GM21737 (cell line): ENCODE results near the gene C1QL3.

Source experiments
- ATAC-seq: cut with Tn5 transposase; IDR thresholded peaks from one replicate; pipeline ENCODE4 v1.9.1; 2021; ENCODE audit warnings: mild to moderate bottlenecking, moderate library complexity; ENCODE audit not compliant: unreplicated experiment

The C1QL3 gene

DNA sequence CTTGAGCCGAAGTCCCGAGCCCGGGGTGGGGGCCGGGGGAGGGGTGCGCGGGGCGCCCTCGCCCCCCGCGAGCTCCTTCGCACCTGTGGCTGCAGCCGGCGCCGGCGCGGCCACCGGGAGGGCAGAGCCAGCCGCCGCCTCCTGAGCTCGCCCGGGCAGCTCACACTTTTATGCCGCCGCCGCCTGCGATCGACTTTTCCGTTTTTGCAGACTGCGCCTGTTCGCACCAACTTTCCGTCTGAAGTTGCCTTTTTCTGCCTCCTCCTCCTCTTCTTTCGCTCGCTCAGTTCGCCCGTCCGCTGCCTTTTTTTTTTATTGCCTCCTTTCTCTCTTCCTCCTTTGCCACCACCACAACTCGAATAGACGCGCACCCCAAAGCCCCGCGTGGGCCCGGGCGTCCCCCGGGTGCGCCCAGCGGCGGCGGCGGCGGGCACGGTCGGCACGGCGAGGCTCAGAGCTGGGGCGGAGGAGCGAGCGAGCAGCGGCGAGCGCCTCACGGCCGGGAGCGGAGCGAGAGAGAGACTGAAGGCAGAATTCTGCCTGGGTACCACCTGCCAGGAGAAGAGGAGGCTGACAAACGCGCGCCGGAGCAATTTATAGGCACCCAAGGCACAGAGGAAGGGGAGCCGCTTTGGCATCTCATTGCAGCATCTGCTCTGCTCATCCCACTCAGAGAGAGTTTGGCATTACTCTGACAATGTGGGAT lies at the start of gene C1QL3:
C1QL3 (minus strand) TSS at position 569 of the 706 bp plus-strand sequence. CDS start 814 bp downstream, outside the sequence.
- ATAC-seq = peak; percentile 31

DNA sequence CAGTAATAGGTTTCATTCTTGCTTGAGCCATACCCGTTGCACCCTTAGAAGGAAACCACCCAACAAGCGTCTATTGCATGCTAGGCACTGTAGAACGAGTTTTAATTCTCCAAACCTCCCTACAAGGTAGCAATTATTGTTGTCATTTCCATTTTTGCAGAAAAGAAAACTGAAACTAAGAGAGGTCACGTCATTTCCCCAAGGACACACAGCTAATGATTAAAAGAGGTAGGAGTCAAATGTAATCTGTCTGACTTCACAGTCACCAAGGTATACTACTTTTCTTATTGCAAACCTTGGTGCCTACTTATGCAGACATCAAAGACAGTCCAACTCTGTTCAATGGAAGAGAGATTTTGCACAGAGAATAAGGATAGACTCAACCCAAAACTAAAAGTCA lies 49.1 kb upstream of the C1QL3 start:
- ATAC-seq = peak; percentile 95

DNA sequence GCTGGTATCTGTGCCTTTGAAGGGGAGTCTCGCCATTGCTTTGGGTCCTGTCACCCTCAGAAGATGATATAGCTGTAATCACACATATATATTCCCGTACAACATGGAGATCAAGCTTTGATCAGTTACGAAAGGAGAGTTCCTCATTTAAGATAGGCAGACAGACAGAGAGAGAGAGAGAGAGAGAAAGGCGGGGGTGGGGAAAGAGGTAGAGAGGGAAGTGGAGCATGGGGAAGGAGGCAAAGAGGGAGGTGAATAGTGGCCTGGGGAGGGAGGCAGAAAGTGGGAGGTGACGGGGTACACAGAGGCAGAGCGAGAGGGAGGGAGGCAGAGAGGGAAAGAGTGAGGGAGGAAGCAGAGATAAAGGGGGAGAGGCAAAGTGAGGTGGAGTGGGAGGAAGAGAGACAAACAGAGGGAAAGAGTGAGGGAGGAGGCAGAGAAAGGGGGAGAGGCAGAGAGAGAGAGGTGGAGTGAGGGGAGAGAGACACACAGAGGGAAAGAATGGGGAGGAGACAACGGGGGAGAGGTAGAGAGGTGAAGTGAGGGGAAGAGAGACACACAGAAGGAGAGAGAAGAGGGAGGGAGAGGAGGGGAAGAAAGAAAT lies 44.6 kb upstream of the C1QL3 start:
- no peak for ATAC-seq

DNA sequence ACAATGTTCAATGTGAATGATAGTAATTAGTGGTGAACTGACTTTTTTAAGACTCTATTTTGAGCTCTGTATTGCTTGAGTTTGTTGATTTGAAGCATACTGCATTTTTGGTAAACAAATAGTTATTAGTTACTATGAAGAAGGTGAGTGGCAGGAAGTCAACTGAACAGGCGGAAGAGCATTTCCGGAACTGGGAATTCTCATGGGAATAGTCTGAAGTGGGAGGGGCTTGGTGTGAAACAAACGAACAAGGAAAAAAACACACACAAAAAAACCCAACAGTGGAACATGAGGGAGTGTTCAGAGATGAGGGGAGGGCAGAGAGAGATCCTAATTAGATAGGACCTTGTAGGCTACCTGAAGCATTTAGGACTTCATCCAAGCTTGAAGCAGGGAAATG lies 43.9 kb upstream of the C1QL3 start:
- ATAC-seq = no peak

DNA sequence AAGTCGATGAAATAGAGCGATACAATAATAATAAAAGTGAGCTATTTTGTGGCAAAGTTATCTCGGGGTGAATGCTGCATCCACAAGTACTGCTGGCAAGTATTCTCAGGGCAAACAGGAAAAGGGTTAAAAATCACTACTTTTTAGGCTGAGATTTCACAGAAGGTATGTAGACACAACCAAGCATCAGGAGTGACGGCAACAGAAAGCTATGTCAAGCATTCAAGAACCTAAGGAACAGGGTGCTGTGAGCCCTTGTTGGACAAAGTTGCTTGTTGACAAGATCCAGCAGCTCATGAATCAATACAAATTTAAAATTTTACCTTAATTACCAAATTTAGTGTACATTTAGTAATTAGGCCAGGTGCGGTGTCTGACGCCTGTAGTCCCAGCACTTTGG lies 41.2 kb upstream of the C1QL3 start:
- ATAC-seq = no peak

DNA sequence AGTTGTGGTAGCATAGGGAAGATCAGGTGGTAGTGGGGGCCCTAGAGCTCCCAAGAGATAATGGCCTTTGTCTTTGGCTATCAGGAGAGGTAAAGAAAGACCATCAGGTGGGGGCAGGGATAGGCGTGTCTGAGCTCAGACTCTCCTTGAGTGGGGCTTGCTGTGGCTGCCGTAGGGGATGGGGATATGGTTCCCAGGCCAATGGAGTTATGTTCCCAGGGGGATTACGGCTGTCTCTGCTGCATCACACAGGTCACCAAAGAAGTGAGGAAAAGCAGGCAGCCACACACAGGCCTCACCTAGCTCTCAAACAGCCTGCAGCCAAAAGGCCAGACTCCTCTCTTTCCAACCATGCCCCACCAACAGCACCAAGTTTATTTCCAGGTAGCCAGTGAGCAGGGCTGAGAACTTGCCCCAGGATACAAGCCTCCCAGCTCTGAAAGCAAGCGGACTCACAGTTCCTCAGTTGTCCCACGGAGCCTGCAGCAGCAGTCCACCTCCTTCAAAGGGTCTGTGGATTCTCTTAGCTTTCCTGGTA lies 37.6 kb upstream of the C1QL3 start:
- no peak for ATAC-seq

DNA sequence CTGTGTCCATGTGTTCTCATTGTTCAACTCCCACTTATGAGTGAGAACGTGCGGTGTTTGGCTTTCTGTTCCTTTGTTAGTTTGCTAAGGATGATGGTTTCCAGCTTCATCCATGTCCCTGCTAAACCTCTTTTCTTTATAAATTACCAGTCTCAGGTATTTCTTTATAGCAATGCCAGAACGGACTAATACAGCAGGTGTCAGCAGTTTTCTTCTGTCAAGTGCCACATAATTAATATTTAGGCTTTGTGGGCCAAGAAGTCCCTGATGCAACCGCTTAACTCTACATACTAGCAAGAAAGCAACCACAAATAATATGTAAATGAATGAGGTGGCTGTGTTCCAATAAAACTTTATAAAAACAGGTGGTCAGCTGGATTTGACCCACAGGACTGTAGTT lies 26.3 kb upstream of the C1QL3 start:
- no peak for ATAC-seq

DNA sequence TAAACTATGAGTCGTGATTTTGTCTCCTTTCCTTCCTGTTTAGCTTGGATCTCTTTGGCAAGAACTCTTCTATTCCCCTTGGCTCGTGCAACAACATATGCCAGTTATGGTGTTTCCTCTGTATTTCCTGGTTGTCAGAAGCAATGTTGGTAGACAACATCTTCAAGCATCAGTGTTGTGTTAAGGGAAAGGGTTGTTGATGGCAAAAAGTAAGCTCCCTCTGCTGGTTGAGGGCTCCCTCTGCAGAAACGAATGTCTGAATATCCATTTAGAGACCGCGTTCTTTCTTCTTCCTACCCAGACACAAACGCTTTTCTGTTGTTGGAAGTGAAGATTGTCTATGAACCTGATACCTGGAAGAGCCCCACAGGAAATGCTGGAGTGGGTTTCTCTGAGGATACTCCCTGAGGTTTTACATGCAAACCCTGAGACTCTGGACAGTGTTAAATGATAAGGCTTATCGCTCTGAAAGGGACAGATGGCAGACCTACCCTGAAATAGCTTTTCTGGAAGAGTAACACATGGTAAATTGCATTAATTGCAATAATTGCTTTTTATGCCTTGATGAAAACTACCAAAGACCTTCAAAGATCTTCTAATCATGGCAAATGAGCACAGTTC lies 23.5 kb upstream of the C1QL3 start:
- peak; percentile 67 for ATAC-seq

DNA sequence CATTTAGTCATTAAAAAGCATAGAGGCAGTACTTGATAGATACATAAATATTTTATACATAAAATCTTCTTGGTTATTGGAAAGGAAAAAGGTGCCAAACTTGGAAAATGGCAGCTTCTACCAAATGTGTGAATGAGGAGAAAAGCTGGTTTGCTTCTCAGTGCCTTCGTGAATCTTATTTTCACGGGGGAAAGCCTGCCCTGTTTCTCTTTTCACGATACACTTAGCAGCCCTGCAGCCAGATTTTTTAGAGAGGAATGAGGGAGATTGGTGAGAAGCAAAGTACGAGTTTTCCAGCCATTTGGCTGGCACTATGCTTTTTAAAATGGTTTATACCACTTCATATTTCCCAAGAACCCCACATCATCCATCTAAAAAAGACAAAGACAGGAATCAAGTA lies 22.9 kb upstream of the C1QL3 start:
- ATAC-seq = no peak

DNA sequence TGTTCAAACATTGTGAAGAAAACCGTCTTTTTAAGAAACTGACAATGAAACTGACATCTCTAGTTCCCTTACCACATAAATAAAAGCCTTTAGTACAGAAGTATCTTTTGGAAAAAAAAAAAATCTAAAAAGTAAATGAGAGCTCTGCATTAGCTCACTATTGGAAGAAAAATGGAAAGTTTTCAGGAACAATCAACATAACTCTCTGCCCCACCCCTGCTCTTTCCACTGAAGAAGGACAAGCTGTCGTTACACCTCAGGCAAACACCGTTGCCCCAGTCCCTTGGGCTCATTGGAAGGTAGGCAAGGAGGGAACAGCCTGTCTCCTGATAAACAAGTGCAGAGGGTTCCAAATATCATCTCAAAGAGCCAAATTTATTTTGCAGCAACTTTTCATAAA lies 22.4 kb upstream of the C1QL3 start:
- no peak for ATAC-seq

DNA sequence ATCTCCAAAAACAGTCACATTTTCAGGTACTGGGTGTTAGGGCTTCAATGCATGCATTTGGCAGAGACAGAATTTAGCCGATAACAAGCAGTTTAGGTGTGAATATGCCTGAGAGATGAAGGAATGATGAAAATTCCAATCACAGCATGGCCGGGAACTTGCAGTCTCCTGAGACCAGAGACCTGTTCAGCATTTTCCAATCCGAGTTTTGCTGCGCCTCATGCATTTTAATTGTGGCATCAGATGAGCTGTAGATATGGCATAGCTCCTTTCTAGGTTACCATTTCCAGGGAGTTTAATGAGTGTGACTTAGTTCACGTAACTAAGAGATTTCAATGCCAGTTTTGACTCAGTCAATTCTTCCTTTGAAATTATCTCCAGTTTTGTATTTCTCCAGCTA lies 14.5 kb upstream of the C1QL3 start:
- no peak for ATAC-seq

DNA sequence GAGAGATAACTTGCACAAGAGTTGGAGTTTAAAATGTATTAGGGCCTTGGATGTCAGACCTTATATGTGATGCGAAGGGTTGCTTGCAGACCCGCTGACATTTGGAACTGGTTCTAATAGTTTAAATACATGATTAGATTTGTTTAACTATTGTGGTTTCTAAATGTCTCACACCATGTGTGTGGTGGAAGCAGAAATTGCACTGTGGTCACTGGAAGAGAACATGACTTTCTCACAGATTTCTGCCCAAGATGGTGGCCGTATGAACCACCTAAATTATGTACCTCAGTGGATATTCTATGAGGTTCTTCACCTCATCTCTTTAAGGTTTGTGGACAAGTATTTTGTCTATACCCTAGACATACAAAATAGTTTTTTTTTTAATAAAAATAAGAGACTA lies 8.2 kb upstream of the C1QL3 start:
- no peak for ATAC-seq

DNA sequence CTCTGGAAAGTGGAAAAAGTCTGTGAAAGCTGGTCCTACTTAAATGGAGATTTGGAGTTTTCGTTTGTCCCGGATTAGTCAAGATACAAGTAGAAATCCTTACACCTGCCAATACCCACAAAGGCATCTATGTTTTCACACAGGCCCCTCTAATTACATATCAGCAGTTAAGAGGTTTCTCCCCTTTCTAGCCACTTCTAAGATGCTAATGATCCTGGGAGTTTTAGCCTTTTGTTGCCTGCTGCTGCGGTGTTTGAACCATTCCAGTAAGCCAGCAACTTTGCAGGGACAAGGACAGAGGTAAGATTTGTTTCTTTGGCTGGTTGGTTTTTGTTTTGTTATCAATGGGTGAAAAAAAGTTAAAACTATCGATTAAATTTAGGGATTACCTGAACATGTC lies 5.8 kb upstream of the C1QL3 start:
- no peak for ATAC-seq

DNA sequence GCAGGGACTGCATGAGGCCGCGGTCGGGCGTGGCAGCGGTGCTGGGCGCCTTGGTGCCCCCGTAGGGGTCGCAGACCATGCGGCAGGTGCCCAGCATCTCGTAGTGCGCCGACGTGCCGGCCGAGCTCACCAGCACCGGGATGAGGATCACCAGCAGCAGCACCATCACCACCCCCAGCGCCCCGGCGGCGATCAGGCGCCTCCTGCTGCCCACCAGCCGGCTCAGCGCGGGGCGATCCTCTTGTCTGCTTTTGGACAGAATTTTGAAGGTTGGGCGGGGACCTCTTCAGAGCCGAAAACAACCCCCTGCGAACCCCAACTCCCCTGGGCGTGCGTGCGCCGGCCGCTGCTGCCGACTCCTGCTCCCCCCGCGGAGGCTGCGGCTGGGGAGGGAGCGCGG lies 779 bp downstream of the C1QL3 start:
- peak; percentile 45 for ATAC-seq

DNA sequence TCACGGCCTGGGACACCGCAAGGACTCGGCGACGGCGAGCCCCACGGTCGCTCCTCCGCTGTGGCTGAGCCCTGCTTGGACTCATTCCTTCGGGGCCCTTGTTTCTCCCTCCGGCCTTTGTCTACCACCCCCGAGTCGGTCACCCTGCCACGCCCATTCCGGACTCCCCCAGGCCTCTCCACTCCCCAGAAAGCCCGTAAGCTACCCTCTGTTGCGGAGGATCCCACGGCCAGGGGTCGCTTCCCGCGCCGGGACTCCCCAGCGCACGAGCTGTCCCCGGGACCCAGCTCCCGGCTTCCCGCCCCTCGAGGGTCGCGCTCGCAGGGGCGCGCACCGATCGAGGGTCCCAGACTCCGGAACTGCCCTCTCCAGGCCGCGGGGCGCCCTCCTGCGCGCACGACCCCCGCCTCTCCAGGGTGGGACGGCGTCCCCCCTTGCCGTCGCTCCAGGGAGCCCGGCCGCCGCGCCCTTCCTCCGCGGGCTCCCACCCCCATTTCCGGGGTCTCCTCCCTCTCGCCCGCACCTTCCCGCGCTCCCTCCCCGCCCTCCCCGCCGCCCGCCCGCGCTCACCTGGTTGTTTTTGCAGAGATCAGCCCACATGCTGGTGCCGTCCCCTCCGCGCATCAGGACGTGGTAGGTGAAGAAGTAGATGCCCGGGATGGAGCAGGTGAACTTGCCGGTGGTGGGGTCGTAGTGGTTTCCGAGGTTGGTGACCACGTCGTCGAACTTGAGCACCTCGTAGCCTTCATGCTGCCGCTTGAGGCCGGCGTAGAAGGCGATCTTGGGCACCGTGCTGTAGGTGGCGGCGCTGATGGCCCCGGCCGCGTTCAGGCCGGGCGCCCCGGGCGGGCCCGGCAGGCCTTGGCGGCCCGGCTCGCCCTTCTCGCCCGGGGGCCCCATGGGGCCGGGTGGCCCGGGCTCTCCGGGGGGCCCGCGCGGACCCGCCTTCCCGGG lies 1.5 kb downstream of the C1QL3 start:
- peak; percentile 42 for ATAC-seq

DNA sequence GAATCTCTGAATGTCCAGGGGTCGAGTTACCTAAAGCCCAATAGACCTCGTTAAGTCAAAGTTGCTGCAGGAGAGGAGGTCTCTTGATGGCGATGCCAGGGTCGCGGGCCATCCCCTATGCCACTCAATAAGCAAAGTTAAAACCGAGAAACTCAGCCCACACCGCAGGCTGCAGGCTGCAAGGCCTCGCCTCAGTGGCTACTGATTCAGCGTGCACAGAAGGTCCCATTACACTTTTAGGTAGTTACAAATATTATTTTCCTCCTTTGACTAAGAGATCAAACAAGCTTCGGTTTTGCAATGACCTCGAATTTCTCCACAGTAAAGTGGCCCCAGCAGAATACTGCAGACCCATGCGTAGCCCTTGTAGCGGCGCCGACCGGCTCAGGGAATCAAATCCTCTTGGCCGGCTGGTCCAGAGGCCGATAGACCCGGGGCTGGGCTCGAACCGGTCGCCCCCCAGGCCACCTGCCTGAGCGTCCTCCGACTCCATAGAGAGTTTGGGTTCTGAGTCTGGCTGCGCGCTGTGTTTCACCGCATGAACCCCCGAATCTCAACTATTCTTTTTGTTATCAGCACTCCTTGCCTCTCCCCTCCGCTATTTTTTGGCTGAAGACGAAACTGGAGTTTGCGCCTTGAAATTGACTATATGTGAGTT lies 2.3 kb downstream of the C1QL3 start:
- ATAC-seq = no peak

DNA sequence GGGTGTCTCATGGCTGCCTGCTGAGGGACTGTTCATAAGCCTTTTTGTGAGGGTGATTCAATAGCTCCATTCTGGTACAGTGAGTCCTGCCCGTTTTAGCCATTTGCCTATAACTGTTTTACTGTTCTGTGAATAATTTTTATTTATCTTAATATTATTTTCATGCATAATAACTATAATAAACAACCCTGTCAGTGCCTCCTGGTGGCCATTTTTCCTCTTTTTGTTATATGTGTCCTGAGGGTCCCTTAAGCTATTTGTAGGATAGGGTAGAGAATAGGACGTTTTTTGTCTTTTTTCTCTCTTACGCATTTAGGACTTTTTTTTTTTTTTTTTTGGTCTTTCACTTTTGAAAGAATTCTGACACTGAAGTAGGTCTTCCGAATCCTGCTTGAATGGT lies 2.9 kb downstream of the C1QL3 start:
- no peak for ATAC-seq

DNA sequence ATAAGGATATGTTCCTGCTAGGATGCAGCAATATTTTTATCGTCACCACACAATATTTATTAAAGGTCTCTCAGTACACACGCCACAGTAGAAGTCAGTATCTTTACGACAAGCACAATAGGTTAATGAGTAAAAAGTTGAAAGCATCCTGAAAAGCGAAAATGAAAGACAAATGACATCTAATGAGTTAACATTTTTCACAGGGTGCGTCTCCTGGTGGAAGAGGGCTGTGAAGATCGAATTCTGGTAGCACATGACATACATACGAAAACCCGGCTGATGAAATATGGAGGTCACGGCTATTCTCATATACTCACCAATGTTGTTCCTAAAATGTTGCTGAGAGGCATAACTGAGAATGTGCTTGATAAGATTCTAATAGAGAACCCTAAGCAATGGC lies 10.8 kb downstream of the C1QL3 start:
- ATAC-seq = no peak

DNA sequence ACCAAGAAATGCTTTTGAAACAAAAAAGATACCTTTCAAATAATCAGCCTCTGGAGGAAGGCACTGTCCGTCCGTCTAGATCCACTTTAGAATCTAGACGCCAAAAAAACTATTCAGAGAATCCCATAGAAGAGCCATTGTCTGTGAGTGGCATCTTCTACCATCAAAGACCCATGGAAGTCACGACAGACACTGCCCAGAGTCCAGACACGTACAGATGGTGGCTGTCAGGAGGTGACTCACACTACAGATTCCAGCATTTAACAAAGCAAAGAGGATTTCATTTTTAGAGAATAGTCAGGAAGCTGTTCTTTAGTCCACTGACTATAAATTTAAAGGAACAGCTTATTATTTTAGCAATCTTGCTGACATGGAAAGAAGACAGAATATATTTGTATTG lies 11.7 kb downstream of the C1QL3 start:
- ATAC-seq = no peak

DNA sequence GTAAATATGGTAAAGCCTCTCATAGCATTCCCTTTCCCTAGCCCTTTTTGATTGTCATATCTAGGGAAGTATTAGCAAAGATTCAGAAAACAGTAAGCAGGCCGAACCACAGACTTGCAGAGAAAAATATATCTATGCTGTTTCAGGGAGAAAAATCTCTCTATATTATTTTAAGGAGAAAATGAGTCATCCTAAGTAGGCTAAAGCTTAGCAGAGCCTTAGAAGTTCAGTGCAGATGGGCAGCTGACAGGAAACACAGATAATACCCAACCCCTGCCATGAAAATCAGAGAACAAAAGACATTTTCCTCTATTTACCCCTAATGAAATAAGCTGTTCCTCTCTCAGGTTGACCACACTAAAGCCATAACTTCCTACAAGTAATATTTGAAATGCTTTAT lies 16.5 kb downstream of the C1QL3 start:
- no peak for ATAC-seq

DNA sequence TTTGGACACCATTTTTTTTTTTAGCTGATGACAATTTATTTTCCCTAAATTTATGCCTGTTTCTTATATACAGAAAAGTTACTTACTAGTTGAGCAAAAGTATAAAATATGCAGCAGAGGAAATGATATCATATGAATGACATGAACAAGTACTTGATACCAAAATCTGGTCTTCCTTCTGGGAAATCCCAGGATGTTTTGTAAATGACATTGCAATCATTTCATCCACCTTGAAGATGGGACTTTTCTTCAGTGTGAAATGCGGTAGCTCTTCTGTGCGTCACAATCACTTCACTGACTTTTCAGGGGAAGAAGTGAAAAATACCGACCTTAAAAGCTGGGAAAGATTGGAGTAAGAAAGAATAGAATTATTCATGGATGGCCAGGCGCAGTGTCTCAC lies 23.8 kb downstream of the C1QL3 start:
- ATAC-seq = no peak
